Activated naive CD8-positive, alpha-beta T cell treated with anti-CD3 and anti-CD28 coated beads, Interleukin-2, amount 50 U/mL, for 24 hours (primary cell): Measurements from ENCODE around the gene OR4N2.
"Not testable (repeated sequence)": the region's sequence is repeated elsewhere in the genome, so short reads cannot be mapped to it uniquely, and the experiment has no call there.

Source experiments
- ATAC-seq: fragments of 150-1000 bp; cut with Tn5 transposase; one replicate; pipeline ENCODE4 v1.10.0; 2021
- DNase-seq: peaks from one replicate; pipeline ENCODE4 v3.0.0; 2021
- H3K27ac Mint-ChIP-seq: one replicate; pipeline ENCODE4 v1.8.0; 2021; ENCODE audit warnings: mild to moderate bottlenecking, mixed read lengths
- H3K27me3 Mint-ChIP-seq: one replicate; pipeline ENCODE4 v1.8.0; 2021; ENCODE audit warnings: mixed read lengths
- H3K36me3 Mint-ChIP-seq: one replicate; pipeline ENCODE4 v1.8.0; 2021; ENCODE audit warnings: low read depth, mixed read lengths
- H3K4me1 Mint-ChIP-seq: one replicate; pipeline ENCODE4 v1.8.0; 2021; ENCODE audit warnings: mixed read lengths
- H3K4me3 Mint-ChIP-seq: one replicate; pipeline ENCODE4 v1.8.0; 2021; ENCODE audit warnings: mild to moderate bottlenecking, moderate library complexity, mixed read lengths
- H3K9me3 Mint-ChIP-seq: one replicate; pipeline ENCODE4 v1.8.0; 2021; ENCODE audit warnings: mixed read lengths

OR4N2 gene

DNA sequence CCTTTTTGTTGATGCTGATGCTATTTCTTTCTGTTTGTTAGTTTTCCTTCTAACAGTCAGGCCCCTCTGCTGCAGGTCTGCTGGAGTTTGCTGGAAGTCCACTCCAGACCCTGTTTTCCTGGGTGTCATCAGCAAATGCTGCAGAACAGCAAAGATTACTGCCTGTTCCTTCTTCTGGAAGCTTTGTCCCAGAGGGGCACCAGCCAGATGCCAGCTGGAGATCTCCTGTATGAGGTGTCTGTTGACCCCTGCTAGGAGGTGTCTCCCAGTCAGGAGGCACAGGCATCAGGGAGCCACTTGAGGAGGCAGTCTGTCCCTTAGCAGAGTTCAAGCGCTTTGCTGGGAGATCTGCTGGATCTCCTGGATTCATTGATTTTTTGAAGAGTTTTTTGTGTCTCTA lies 16.3 kb downstream of the OR4N2 start:
- not testable (repeated sequence) for ATAC-seq, H3K4me3 Mint-ChIP-seq, H3K36me3 Mint-ChIP-seq

DNA sequence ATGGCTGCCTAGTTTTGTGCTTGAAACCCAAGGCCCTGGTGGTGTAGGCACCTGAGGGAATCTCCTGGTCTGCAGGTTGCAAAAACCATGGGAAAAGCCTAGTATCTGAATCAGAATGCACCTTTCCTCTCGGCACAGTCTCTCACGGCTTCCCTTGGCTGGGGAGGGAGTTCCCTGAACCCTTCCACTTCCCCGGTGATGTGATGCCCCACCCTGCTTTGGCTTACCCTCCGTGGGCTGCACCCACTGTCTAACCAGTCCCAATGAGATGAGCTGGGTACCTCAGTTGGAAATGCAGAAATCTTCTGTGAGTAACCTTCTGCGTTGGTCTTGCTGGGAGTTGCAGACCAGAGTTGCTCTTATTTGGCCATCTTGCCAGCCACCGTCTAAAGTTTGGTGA lies 17.4 kb downstream of the OR4N2 start:
- not testable (repeated sequence) for DNase-seq, ATAC-seq, H3K4me3 Mint-ChIP-seq, H3K27ac Mint-ChIP-seq, H3K36me3 Mint-ChIP-seq, H3K9me3 Mint-ChIP-seq, H3K27me3 Mint-ChIP-seq, H3K4me1 Mint-ChIP-seq

More for the DNA sequence above, 16.3 kb downstream of the OR4N2 start:
- H3K9me3 Mint-ChIP-seq, H3K27me3 Mint-ChIP-seq, H3K27ac Mint-ChIP-seq, H3K4me1 Mint-ChIP-seq, DNase-seq: not testable (repeated sequence)

DNA sequence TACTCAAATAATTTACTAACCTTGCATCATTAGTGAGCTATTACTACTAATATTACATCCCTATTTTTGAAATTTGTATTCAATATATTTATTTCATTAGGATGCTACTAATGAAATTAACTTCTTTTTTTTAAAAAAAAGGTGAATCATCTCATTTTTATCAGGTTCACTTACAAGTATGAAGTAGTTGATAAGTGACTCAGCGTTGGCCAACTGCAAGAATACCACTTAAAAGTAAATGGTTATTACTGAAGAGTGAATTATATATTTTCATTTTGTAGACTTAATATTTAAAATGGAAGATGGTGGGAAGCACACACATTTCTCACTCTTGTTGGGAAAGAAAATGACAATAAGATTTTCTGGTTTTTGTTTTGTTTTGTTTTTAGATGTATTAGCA lies 19.6 kb downstream of the OR4N2 start:
- H3K27me3 Mint-ChIP-seq = no peaks in the 10 kb centered on the region

GRCh38 chr14:19823765-19824164 lies 20.2 kb downstream of the OR4N2 start:
- Mint-ChIP-seq H3K36me3 (no peaks in the 10 kb centered on the region), H3K4me1 (no peaks in the 10 kb centered on the region), H3K27me3 (no peaks in the 10 kb centered on the region), H3K4me3 (no peak overlapping the region), H3K9me3 (peaks cover 5% of the 10 kb centered on the region), H3K27ac (no peak overlapping the region)
- DNase-seq = no peak
- no peak for ATAC-seq

More for the DNA sequence above, 19.6 kb downstream of the OR4N2 start:
- ATAC-seq (no peak), DNase-seq (no peak)
- Mint-ChIP-seq H3K27ac (no peak overlapping the region), H3K4me3 (no peak overlapping the region), H3K9me3 (peaks cover 5% of the 10 kb centered on the region), H3K36me3 (no peaks in the 10 kb centered on the region), H3K4me1 (no peaks in the 10 kb centered on the region)

- not testable (repeated sequence) for DNase-seq, H3K27me3 Mint-ChIP-seq, H3K27ac Mint-ChIP-seq, H3K9me3 Mint-ChIP-seq, ATAC-seq, H3K4me3 Mint-ChIP-seq, H3K4me1 Mint-ChIP-seq, H3K36me3 Mint-ChIP-seq
Measured at GRCh38 chr14:19827626-19828244, 24.2 kb downstream of the OR4N2 start.

- H3K9me3 Mint-ChIP-seq = no peaks in the 10 kb centered on the region
- H3K4me1 Mint-ChIP-seq = no peaks in the 10 kb centered on the region
- DNase-seq (no peak), ATAC-seq (no peak)
- peaks cover 2% of the 10 kb centered on the region for H3K27me3 Mint-ChIP-seq
- no peaks in the 10 kb centered on the region for H3K36me3 Mint-ChIP-seq
- H3K4me3 Mint-ChIP-seq = no peak overlapping the region
- H3K27ac Mint-ChIP-seq = no peak overlapping the region
Measured at GRCh38 chr14:19828314-19828713, 24.7 kb downstream of the OR4N2 start.

GRCh38 chr14:19834203-19834848 lies 30.8 kb downstream of the OR4N2 start:
- not testable (repeated sequence) for H3K27me3 Mint-ChIP-seq, H3K9me3 Mint-ChIP-seq, H3K4me1 Mint-ChIP-seq, H3K36me3 Mint-ChIP-seq, DNase-seq, H3K4me3 Mint-ChIP-seq, H3K27ac Mint-ChIP-seq
- ATAC-seq = peak; percentile 24

- H3K27me3 Mint-ChIP-seq = no peaks in the 10 kb centered on the region
- H3K4me1 Mint-ChIP-seq = no peaks in the 10 kb centered on the region
- ATAC-seq (no peak), DNase-seq (no peak)
- no peaks in the 10 kb centered on the region for H3K9me3 Mint-ChIP-seq
- no peak overlapping the region for H3K27ac Mint-ChIP-seq
- no peaks in the 10 kb centered on the region for H3K36me3 Mint-ChIP-seq
- H3K4me3 Mint-ChIP-seq = no peak overlapping the region
Measured at GRCh38 chr14:19838433-19838832, 34.9 kb downstream of the OR4N2 start.

- no peaks in the 10 kb centered on the region for H3K4me1 Mint-ChIP-seq
- H3K27me3 Mint-ChIP-seq = no peaks in the 10 kb centered on the region
- no peak overlapping the region for H3K4me3 Mint-ChIP-seq
- no peak for ATAC-seq
- no peak overlapping the region for H3K27ac Mint-ChIP-seq
- no peak for DNase-seq
- H3K36me3 Mint-ChIP-seq = no peaks in the 10 kb centered on the region
- H3K9me3 Mint-ChIP-seq = peaks cover 4% of the 10 kb centered on the region
Measured at GRCh38 chr14:19851365-19851764, 47.8 kb downstream of the OR4N2 start.

DNA sequence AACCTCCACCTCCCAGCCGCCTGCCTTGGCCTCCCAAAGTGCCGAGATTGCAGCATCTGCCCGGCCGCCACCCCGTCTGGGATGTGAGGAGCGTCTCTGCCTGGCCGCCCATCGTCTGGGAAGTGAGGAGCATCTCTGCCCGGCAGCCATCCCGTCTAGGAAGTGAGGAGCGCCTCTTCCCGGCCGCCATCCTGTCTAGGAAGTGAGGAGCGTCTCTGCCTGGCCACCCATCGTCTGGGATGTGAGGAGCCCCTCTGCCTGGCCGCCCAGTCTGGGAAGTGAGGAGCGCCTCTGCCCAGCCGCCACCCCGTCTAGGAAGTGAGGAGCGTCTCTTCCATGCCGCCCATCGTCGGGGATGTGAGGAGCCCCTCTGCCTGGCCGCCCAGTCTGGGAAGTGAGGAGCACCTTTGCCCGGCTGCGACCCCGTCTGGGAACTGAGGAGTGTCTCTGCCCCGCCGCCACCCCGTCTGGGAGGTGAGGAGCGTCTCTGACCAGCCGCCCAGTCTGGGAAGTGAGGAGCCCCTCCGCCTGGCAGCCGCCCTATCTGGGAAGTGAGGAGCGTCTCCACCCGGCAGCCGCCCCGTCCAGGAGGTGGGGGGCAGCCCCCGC lies 62.6 kb downstream of the OR4N2 start:
- not testable (repeated sequence) for DNase-seq, ATAC-seq, H3K4me1 Mint-ChIP-seq, H3K36me3 Mint-ChIP-seq, H3K4me3 Mint-ChIP-seq, H3K27me3 Mint-ChIP-seq, H3K9me3 Mint-ChIP-seq, H3K27ac Mint-ChIP-seq

DNA sequence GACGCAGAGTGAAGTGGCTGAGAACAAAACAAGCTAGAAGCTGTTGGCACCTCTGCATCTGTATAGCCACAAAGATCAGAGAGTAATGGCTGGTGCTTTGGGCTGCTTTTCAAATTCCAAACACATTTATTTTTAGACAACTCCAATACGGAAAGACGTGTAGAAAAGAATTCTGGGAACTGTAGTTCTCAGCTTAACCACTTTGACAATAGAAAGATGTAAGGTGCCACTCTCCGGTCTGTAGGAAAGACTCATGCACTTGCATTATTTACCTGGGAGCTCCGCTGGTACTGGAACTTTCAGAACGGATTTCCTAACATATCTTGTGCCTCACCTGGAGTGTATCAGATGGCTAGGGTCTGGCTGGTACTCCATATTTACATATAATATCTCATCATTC lies 69.6 kb downstream of the OR4N2 start:
- Mint-ChIP-seq H3K27ac (no peak overlapping the region), H3K4me1 (no peaks in the 10 kb centered on the region), H3K27me3 (peaks cover 2% of the 10 kb centered on the region), H3K4me3 (no peak overlapping the region), H3K9me3 (no peaks in the 10 kb centered on the region), H3K36me3 (no peaks in the 10 kb centered on the region)
- no peak for DNase-seq
- no peak for ATAC-seq

- ATAC-seq (no peak), DNase-seq (no peak)
- Mint-ChIP-seq H3K27ac (no peak within 1 kb of the TSS), H3K9me3 (no peaks in the 10 kb centered on the region), H3K4me1 (no peaks in the 10 kb centered on the region), H3K36me3 (no peaks in the 10 kb centered on the region), H3K4me3 (no peak within 1 kb of the TSS), H3K27me3 (peaks cover 2% of the 10 kb centered on the region)
Measured at GRCh38 chr14:19874842-19875241, 71.3 kb downstream of the OR4N2 start, which contains the start of gene OR4K2. Gene OR4K2 (plus strand): TSS chr14:19875142. CDS start chr14:19876268, 1,126 bp downstream.

- ATAC-seq = no peak
- no peak for DNase-seq
Measured at GRCh38 chr14:19878029-19878642, 74.6 kb downstream of the OR4N2 start.

More at GRCh38 chr14:19878029-19878642, 74.6 kb downstream of the OR4N2 start:
- H3K4me3 Mint-ChIP-seq = no peak overlapping the region
- no peak overlapping the region for H3K27ac Mint-ChIP-seq
- H3K36me3 Mint-ChIP-seq = no peaks in the 10 kb centered on the region
- H3K4me1 Mint-ChIP-seq = no peaks in the 10 kb centered on the region
- H3K27me3 Mint-ChIP-seq = peaks cover 2% of the 10 kb centered on the region
- H3K9me3 Mint-ChIP-seq = no peaks in the 10 kb centered on the region
